HG03280 (cell line): Measurements from ENCODE around the gene PITPNC1.

Experiments used
- ATAC-seq: cut with Tn5 transposase; IDR thresholded peaks from one replicate; pipeline ENCODE4 v1.9.1; 2021; ENCODE audit warnings: mild to moderate bottlenecking, moderate library complexity; ENCODE audit not compliant: unreplicated experiment

PITPNC1 gene

DNA sequence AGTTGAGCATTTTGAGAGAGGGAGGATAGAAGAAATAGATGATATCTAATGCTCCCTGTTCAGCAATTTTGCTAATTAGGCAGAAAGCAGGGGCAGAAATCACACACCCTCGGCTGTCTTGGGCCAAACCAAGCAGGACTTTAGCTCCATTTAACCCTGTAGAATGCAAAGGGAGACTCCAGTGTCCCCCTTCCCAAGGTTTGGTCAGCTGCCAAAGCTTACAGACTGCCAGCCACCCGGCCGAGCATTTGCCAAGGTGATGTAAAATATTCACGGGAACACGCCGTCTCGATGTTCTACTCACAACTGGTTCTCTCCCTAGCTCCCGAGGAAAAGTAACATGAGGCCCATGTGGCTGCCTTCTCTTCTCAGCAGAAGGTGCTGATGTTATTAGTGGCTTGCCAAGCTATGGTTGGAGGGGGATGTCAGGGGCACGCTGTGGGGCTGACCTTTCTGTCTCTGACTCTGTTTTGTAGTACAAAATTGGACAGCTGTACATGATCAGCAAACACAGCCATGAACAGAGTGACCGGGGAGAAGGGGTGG is 155.3 kb downstream of the PITPNC1 start:
- ATAC-seq = no peak

DNA sequence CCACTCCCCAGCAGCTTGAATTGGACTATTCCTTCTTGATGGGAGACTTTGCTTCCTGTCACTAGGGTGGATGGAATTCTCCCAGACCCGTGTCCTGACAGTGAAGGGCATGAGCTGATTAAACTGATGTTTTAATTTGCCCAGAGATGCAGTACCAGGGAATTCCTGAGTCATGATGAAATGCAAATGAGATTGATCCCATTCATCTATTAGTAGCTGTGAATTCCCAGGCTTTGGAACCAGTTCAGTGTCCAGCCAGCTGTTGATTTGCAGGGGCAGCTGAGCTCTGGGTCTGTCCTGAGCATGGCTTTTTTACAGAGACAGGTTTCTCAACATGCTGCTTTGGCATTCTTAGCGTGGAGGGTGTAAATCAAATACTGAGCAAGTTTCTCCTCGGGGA is 157.9 kb downstream of the PITPNC1 start:
- ATAC-seq = no peak

DNA sequence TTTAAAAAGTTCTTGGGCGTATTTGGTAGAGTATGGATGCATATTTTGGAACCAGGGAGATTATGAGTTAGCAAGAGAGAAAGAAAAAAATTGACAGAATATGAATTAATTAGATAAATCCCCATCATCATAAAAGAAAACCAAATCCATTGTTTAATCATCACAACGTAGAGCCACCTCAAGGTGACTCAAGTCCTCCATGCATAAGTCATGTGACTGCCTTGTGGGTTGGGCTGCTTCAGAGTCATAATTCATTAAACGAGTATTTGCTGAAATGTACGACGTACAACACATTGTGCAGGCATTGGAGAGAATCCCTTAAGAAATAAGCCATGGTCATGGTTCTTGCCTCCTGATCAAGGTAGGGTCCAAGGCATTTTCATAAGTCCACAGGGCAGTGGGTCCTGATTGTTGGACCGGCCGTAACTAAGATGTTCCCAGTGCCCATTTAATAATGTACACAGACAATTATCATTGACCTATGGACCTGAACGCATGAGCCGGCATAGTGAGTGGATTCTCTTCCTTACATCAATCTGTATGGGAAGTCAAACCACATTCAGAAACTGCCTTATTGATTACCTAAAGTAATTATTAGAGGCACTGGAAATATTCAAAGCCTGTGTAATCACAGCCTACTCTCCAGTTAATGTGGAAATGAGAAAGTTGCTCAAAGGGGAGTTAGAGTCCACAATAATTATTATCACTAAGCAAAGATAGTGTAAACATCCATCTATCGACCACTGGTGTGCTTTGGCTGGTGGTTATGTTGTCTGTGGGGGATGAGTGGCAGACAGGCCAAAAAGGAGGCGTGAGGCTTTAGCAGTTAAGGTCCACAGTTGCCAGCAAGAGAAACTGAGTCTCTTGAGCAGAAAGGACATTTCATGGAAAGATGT is 165.4 kb downstream of the PITPNC1 start:
- ATAC-seq = no peak

DNA sequence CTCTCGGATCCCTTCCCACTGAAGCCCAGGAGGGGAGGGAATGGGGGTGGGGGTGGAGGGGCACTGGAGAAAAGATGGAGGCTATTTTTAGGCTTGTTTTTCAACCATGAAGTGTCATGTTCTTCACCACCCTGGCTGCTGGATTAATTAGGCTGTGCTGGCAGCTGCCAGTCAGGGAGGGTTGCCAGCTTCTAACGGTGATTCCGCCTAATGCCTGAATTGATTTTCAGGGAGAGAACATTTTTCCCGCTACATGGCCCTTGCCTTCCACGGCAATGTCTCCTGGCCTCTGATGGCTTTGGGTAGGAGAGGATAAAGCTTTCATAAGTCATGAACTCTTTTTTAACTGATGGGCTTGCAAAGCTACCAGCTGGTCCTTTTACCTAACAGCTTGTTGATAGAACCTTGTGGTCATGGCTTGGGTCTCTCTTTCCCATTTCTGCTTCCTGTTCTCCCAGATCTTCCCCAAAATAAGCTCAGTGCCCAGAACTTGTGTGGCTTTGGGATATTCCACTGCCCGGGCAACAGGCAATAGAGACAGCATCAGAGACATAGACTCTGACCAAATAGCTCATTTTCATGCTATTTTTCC is 167.4 kb downstream of the PITPNC1 start:
- ATAC-seq = no peak

DNA sequence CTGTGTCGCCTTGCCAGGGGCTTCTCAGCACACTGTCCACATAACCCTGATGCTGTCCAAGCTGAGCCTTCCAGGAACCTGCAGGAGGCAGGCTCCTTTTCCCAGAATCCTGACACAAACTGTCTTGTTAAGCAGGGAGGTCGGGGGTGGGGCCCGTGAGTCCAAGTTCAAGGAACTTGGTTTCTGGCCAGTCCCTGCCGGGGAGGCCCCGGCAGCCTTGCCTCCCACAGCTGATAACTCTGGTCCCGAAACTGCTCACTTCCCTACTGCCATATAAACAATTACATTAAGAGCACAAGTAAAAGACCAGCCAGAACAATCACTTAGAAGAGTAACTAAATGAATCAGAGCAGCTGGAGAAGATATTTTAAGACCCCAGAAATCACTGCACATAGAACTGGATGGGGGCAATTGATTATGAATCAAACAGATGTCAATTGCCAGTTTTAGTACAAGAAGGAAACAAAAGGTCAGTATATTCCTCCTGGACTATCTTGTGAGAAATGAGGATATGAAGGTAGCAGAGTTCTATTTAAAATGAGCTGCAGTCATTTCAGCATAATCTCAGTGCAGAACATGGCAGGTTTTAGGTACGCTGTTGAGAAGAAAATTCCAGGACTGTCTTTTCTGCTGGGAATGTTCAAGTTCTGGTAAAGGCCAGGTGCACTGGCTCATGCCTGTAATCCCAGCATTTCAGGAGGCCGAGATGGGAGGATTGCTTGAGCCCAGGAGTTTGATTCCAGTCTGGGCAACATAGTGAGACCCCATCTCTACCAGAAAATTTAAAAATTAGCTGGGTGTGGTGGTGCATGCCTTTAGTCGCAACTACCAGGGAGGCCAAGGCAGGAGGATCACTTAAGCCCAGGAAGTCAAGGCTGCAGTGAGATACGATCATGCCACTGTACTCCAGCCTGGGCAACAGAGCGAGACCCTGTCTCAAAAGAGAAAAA is 169.8 kb downstream of the PITPNC1 start:
- peak; percentile 92 for ATAC-seq

DNA sequence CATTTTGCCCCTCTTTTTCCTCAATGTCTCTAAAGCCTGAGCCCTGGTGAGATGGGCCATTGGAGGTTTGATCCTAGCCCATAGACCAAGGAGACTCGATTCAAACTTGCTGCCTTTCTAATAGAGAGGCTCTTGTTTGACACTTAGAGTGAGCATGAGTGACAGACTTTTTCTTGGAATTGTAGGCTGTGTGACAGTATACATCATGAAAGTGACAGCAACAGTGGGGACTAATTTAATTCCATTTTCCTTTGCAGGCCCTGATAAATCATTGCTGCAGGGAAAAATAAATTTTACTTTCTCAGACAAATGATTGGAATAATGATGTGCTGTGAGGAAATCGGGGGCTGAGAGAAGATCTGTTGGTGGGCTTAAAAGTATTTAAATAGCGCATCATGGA is 171.6 kb downstream of the PITPNC1 start:
- ATAC-seq = no peak

DNA sequence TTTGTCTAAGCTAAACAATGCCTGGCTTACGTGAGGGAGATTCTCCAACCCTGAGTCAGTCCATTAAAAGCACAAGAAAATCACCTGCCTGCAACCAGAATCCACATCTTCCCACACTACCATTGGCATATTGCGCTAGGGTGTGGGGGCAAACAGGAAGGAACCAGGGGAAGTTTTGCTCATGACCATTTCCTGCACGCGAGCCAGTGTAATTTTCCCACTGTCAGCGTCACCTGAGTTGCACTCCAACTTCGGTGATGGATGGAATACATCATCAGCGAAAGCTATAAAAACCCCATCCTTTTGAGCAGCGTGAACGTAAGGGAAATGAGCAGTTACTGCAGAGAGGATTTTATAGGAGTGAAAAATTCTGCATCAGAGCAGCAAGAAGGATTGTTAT is 172.7 kb downstream of the PITPNC1 start:
- ATAC-seq = no peak

DNA sequence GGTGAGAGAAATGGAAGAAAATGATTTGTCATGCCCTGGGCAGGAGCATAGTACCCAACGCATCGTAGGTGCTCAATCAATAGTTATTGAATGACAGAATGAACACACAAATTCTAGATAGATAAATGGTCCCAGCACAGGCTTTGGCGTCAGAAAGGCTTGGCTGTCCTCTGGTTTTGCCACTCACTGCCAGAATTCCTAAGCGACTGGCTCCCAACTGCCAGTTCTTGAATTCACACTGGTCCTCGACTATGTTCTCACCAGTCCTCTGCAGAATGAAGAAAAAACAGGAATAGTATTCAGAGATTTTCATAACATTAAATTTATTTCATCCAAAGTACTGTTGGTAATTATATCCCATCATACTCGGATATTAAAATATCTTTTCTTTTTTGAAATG is 177.6 kb downstream of the PITPNC1 start:
- ATAC-seq = no peak

DNA sequence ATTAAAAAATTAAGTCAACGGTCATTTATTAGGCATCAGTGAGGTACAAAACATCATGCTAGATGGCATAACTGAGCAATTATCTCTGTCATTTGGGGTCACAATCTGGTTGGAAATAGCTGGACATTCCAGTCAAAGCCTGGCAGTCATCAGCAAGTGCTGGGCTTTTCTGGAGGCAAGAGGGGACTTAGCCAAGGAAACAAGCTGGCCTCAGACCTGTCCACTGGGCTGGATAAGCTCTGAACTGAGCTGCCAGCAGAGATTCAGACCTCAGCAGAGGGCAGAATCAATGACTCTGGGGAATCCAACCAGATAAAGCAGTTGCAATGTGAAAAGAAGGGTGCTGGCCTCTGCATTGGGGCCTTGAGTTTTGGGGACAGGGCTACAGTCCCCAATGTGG is 178.8 kb downstream of the PITPNC1 start:
- no peak for ATAC-seq

DNA sequence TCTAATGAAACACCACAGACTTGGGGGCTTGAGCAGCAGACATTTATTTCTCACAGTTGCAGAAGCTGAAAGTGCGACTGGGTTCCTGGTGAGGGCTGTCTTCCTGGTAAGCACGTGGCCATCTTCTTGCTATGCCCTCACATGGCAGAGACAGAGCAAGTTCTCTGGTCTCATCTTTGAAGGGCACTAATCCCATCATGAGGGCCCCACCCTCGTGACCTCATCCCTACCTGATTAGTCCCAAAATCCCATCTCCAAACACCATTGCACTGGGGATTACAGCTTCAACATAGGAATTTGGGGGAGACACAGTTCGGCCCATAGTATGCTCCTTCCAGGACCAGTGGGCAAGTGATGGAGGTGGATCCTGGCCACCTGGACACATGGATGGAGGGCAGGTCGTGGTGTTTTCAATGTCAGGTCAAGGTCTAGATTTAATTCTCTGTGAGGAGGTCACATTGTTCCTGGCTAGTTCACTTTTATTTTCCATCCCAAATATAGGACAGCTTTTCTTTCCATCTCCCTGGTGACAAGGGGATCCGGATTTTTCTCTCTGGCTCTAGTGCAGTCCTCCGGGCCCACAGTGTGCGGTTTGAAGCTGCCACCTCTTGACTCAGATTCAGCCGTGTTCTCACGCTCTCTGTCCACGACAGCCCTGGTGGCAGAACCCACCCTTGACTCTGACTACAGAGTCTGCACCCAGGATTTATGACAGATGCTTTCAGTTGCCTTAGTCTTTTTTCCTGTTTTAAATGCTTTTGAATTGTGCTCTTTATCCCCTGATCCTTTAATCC is 180.2 kb downstream of the PITPNC1 start:
- no peak for ATAC-seq

DNA sequence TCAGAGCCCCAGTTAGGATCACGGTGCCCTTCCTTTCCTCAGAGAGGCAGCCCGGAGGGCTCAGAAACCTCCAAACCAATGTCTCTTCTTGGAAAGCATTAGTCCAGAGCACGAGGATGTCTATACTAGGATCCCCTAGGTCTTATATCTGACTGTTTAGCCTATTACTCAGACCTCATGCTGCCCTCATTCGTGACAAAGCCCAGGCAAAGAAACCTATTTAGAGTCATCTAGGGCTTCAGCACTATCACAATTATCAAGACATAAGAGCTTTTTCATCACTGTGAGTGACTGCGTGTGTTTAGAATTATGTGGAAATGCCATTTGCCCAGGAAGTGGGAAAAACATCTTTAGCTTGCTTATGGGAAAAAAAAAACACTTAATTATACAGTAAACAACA is 180.8 kb downstream of the PITPNC1 start:
- no peak for ATAC-seq

DNA sequence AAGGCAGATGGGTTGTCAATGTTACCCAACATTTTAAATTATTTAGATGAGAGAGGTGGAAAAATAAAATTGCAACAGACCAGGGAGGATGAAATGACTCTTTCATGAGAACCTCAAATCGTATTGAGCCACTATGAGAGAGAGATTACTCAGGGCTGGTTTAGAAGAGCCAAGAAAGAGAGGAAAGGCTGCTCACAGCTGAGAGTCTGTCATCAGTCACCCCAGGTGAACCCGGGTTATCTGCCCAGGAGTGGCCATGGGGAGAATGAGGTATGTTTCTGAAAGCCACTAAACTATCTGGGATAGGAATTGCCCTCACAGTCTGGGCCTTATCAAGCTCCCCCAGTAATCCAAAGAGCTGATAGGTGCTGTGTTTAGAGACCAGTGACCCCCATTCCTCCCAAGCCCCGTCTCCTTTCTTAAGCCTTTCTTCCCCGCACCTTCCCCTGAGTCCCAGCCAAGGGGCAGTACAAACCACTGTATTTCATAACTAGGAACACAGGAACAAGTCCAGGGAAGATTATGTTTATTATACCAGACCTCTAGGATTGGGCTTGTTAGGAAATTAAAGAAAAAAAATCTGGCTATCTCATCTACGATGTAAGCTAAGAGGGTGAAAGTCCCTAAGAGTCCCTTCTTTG is 181.8 kb downstream of the PITPNC1 start:
- ATAC-seq = no peak

DNA sequence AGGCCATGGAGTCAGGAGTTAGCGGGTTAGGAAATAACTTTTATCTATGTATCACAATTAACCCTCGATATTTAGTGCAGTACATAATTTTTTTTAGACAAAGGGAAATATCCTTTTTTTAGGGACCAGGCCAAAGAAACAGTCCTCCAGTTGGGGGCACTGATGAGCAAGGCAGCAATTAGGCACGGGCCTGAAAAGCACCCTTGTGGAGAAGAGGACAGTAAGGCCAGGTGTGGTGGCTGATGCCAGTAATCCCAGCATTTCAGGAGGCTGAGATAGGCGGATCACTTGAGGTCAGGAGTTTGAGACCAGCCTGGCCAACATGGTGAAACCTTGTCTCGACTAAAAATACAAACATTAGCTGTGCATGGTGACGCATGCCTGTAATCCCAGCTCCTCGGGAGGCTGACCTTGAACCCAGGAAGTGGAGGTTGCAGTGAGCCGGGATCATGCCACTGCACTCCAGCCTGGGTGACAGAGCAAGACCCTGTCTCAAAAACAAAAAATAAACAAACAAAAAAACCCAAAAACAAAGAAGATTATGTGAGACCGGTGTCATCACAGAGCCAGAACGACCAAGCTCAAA is 182.4 kb downstream of the PITPNC1 start:
- no peak for ATAC-seq

DNA sequence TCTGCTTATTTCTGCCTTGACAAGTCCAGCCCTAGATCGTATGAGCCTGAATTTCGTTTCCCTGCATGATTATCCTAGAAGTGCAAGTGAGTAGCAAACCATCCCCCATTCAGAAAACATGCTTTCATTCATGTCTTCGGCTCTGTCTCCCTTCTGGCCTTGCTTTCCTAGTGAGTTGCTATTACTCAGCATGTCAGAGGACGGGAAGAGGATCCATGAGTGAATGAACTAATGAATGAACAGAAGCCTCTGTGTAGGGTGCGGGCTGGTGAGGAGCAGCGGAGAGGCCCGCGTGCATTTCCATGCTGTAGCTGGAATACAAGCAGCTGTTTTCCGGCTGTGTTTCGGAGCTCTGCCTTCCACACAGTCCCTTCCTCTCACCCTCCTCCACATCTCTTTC is 184.9 kb downstream of the PITPNC1 start:
- ATAC-seq = no peak

DNA sequence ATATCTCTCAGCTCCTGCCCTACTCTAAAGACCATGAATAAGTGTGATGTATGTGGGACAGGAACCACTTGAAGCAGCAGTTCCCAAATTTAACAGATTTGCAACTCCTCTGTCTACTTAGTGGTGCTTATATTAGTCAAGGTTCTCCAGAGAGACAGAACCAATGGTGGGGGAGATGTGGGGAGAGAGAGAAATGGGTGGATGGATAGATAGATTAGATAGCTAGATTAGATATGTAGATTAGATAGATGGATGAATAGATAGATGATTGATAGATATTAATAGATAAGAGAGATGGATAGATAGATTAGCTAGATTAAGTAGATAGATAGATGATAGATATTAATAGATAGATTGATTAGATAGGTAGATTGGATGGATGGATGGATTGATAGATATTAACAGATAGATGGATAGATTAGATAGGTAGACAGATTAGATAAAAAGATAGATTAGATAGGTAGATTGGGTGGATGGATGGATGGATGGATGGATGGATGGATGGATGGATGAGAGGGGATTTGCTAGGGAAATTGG is 186.7 kb downstream of the PITPNC1 start:
- ATAC-seq = no peak

DNA sequence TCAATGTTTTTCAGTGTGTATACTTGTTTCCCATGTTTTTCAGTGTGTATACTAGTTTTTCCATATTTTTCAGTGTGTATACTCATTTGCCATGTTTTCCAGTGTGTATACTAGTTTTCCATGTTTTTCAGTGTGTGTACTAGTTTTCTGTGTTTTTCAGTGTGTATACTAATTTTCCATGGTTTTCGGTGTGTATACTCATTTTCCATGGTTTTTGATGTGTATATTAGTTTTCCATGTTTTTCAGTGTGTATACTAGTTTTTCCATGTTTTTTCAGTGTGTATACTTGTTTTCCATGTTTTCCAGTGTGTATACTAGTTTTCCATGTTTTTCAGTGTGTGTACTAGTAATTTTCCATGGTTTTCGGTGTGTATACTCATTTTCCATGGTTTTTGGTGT is 188.0 kb downstream of the PITPNC1 start:
- ATAC-seq = no peak

DNA sequence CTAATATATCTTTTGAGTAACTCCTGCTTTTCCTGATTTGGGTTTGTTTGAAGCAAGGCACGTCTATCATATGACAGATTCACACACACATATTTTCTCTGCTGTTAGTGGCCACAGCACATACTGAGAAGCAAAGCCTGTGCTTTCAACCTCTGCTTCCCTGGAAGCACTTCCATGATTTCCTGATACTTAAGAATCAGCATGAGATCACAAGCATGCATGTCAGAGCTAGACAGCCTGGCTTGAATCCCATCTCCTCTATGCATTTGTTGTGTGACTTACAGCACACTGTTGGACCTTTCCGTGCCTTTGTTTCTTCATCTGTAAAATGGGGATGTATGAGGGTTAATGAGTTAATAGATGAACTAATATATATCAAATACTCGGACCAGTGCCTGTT is 189.6 kb downstream of the PITPNC1 start:
- no peak for ATAC-seq

DNA sequence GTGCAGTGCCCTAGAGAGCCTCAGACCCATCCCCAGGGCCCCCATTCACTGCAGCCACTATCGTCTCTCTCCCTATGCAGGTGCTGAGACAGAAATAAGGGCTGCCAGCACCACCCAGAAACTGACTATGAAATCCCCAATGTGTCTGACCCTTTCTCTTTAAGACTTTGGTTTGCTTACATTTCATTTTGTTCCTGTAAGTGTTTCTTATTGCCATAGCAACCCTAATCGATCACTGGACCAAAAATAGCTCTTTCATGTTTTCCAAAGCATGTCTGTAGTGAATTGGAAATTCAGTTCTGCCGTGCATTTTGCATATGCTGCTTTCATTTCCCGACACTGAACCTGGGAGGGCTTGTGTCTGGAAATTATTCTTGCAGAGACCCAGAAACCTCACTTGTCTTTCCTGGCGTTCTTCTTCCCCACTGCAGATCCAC is 192.0 kb downstream of the PITPNC1 start:
- ATAC-seq = no peak

DNA sequence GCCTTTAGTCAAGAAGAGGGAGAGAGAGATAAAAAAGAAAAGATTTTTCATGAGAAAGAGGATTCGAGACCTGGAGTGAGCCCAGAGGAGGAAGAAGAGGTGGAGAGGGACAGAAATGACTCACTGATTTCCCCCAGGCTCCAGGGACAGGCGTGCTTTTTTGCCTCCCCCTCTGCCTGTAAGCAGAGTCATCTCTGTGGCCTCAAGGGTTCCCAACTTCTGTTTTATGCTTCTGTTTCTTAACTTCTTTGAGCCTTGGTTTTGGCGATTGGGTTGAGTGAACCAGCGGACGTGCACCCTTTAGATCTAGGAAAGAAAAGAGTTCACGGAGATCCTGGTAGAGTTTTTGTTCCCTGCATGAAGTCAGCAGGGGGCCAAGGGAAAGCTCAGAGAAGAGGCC is 192.8 kb downstream of the PITPNC1 start:
- no peak for ATAC-seq
